Activated CD8-positive, alpha-beta memory T cell treated with anti-CD3 and anti-CD28 coated beads, Interleukin-2, amount 50 U/mL, for 1 hour (primary cell): ENCODE measurements around the gene DMXL2.

ENCODE experiments used
- DNase-seq: peaks from one replicate; pipeline ENCODE4 v3.0.0-alpha.2; 2020; ENCODE audit errors: extremely low read depth

The DMXL2 gene

GRCh38 chr15:51416129-51416528 lies 206.4 kb downstream of the DMXL2 start:
- no peak for DNase-seq

GRCh38 chr15:51414256-51414860 lies 208.2 kb downstream of the DMXL2 start:
- DNase-seq: no peak

GRCh38 chr15:51405693-51406523 lies 216.7 kb downstream of the DMXL2 start:
- DNase-seq: no peak

GRCh38 chr15:51403946-51404695 lies 218.4 kb downstream of the DMXL2 start:
- no peak for DNase-seq

- no peak for DNase-seq
Measured at GRCh38 chr15:51403072-51403878, 219.3 kb downstream of the DMXL2 start.

- no peak for DNase-seq
Measured at GRCh38 chr15:51401872-51402517, 220.6 kb downstream of the DMXL2 start.

GRCh38 chr15:51401051-51401780 lies 221.4 kb downstream of the DMXL2 start:
- no peak for DNase-seq

GRCh38 chr15:51398626-51399025 lies 223.9 kb downstream of the DMXL2 start:
- DNase-seq: no peak
